ENCODE results near the gene ANKRD34B. TPM values are rescaled to one million over a fixed set of nuclear protein-coding genes. Genes with fewer than 3 reads are reported as not detected.
"Not testable (repeated sequence)": the region's sequence is repeated elsewhere in the genome, so short reads cannot be mapped to it uniquely, and the experiment has no call there.

Gene ANKRD34B
- total RNA-seq, 1 experiment from 2014 or later, result not detected

GRCh38 chr5:80588858-80589540, 18.9 kb upstream of the ANKRD34B start:
- intact Hi-C loops (cut with micrococcal nuclease; ENCODE audit: unreplicated experiment), result no loop called here
- no peaks in the 10 kb centered on the region for H3K36me3 ChIP-seq (ENCODE audit: insufficient read depth, low read length, poor library complexity, severe bottlenecking)
- TF ChIP-seq, protein P1, sequence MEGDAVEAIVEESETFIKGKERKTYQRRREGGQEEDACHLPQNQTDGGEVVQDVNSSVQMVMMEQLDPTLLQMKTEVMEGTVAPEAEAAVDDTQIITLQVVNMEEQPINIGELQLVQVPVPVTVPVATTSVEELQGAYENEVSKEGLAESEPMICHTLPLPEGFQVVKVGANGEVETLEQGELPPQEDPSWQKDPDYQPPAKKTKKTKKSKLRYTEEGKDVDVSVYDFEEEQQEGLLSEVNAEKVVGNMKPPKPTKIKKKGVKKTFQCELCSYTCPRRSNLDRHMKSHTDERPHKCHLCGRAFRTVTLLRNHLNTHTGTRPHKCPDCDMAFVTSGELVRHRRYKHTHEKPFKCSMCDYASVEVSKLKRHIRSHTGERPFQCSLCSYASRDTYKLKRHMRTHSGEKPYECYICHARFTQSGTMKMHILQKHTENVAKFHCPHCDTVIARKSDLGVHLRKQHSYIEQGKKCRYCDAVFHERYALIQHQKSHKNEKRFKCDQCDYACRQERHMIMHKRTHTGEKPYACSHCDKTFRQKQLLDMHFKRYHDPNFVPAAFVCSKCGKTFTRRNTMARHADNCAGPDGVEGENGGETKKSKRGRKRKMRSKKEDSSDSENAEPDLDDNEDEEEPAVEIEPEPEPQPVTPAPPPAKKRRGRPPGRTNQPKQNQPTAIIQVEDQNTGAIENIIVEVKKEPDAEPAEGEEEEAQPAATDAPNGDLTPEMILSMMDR (conservative IDR thresholded peaks at IDR 0.05; ENCODE audit: low read depth, low read length), result no peak
- TF ChIP-seq EZH2 (IDR thresholded peaks at IDR 0.05; ENCODE audit: borderline replicate concordance, low read depth, low read length, poor library complexity, severe bottlenecking), result no peak
- CTCF ChIA-PET, result no interaction called here
- H3K27ac ChIP-seq (ENCODE audit: low read depth, low read length, poor library complexity, severe bottlenecking), result no peak overlapping the region
- POLR2A ChIA-PET (ENCODE audit: low non-redundant PET), result no interaction called here
- H3K4me1 ChIP-seq (ENCODE audit: insufficient read depth, low read length, poor library complexity, severe bottlenecking), result no peaks in the 10 kb centered on the region
- no TSS peak for BruUV-seq (replicated peaks)
- no peaks in the 10 kb centered on the region for H3K27me3 ChIP-seq (replicated peaks; ENCODE audit: insufficient read depth, low read depth, low read length, poor library complexity)
- no peak overlapping the region for H3K4me3 ChIP-seq (ENCODE audit: low read depth, low read length, poor library complexity, severe bottlenecking)
- H3K9me3 ChIP-seq (ENCODE audit: low read depth, low read length, poor library complexity, severe bottlenecking), result no peaks in the 10 kb centered on the region
- DNase-seq (ENCODE audit: low spot score), result no peak

GRCh38 chr5:80584770-80585169, 14.7 kb upstream of the ANKRD34B start:
- ChIA-PET POLR2A (ENCODE audit: low non-redundant PET) (no interaction called here), CTCF (no interaction called here)

DNA sequence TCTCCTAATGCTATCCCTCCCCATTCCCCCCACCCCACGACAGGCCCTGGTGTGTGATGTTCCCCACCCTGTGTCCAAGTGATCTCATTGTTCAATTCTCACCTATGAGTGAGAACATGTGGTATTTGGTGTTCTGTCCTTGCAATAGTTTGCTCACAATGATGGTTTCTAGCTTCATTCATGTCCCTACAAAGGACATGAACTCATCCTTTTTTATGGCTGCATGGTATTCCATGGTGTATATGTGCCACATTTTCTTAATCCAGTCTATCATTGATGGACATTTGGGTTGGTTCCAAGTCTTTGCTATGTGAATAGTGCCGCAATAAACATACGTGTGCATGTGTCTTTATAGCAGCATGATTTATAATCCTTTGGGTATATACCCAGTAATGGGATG, 10.2 kb upstream of the ANKRD34B start:
- H3K4me3 ChIP-seq (ENCODE audit: low read depth, low read length, poor library complexity, severe bottlenecking), result not testable (repeated sequence)

More at GRCh38 chr5:80584770-80585169, 14.7 kb upstream of the ANKRD34B start:
- Histone ChIP-seq H3K27ac (ENCODE audit: low read depth, low read length, poor library complexity, severe bottlenecking) (no peak overlapping the region), H3K4me1 (ENCODE audit: insufficient read depth, low read length, poor library complexity, severe bottlenecking) (no peaks in the 10 kb centered on the region), H3K9me3 (ENCODE audit: low read depth, low read length, poor library complexity, severe bottlenecking) (no peaks in the 10 kb centered on the region), H3K4me3 (ENCODE audit: low read depth, low read length, poor library complexity, severe bottlenecking) (no peak overlapping the region), H3K27me3 (replicated peaks; ENCODE audit: insufficient read depth, low read depth, low read length, poor library complexity) (no peaks in the 10 kb centered on the region), H3K36me3 (ENCODE audit: insufficient read depth, low read length, poor library complexity, severe bottlenecking) (no peaks in the 10 kb centered on the region)
- no peak for DNase-seq (ENCODE audit: low spot score)
- TF ChIP-seq, protein P1 (conservative IDR thresholded peaks at IDR 0.05; ENCODE audit: low read depth, low read length), result no peak
- TF ChIP-seq EZH2 (IDR thresholded peaks at IDR 0.05; ENCODE audit: borderline replicate concordance, low read depth, low read length, poor library complexity, severe bottlenecking), result no peak
- BruUV-seq (replicated peaks), result no TSS peak
- intact Hi-C loops (cut with micrococcal nuclease; ENCODE audit: unreplicated experiment), result no loop called here

DNA sequence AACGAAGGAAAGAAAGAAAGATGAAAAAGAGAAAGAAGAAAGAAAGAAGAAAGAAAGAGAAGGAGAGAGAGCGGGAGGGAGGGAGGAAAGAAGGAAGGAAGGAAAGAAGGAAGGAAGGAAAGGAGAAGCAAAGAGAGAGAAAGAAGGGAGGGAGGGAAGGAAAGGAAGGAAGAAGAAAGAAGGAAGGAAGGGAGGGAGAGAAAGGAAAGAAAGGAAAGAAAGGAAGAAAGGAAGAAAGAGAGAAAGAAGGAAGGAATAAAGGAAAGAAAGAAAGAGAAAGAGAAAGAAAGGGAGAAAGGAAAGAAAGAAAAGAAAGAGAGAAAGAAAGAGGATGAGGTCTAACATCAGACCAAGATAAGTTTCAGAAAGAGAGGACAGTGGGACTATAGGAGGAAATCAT, 9.0 kb upstream of the ANKRD34B start:
- POLR2A ChIA-PET (ENCODE audit: low non-redundant PET), result no interaction called here

More for the DNA sequence above, 10.2 kb upstream of the ANKRD34B start:
- CTCF ChIA-PET; H3K9me3 ChIP-seq (ENCODE audit: low read depth, low read length, poor library complexity, severe bottlenecking); intact Hi-C loops (cut with micrococcal nuclease; ENCODE audit: unreplicated experiment); H3K27me3 ChIP-seq (replicated peaks; ENCODE audit: insufficient read depth, low read depth, low read length, poor library complexity); H3K36me3 ChIP-seq (ENCODE audit: insufficient read depth, low read length, poor library complexity, severe bottlenecking); POLR2A ChIA-PET (ENCODE audit: low non-redundant PET); H3K4me1 ChIP-seq (ENCODE audit: insufficient read depth, low read length, poor library complexity, severe bottlenecking); H3K27ac ChIP-seq (ENCODE audit: low read depth, low read length, poor library complexity, severe bottlenecking); BruUV-seq (replicated peaks); DNase-seq (ENCODE audit: low spot score): not testable (repeated sequence)

More for the DNA sequence above, 9.0 kb upstream of the ANKRD34B start:
- no peak overlapping the region for H3K4me3 ChIP-seq (ENCODE audit: low read depth, low read length, poor library complexity, severe bottlenecking)
- no TSS peak for BruUV-seq (replicated peaks)
- no peak overlapping the region for H3K27ac ChIP-seq (ENCODE audit: low read depth, low read length, poor library complexity, severe bottlenecking)
- H3K9me3 ChIP-seq (ENCODE audit: low read depth, low read length, poor library complexity, severe bottlenecking), result no peaks in the 10 kb centered on the region
- CTCF ChIA-PET, result no interaction called here
- peaks cover 21% of the 10 kb centered on the region for H3K27me3 ChIP-seq (replicated peaks; ENCODE audit: insufficient read depth, low read depth, low read length, poor library complexity)
- intact Hi-C loops (cut with micrococcal nuclease; ENCODE audit: unreplicated experiment), result no loop called here
- no peaks in the 10 kb centered on the region for H3K36me3 ChIP-seq (ENCODE audit: insufficient read depth, low read length, poor library complexity, severe bottlenecking)
- no peak for TF ChIP-seq EZH2 (IDR thresholded peaks at IDR 0.05; ENCODE audit: borderline replicate concordance, low read depth, low read length, poor library complexity, severe bottlenecking)
- TF ChIP-seq, protein P1 (conservative IDR thresholded peaks at IDR 0.05; ENCODE audit: low read depth, low read length), result no peak
- H3K4me1 ChIP-seq (ENCODE audit: insufficient read depth, low read length, poor library complexity, severe bottlenecking), result no peaks in the 10 kb centered on the region
- no peak for DNase-seq (ENCODE audit: low spot score)

All from A673 (cell line).